ENCODE results near the gene PTCHD1.

Gene PTCHD1

DNA sequence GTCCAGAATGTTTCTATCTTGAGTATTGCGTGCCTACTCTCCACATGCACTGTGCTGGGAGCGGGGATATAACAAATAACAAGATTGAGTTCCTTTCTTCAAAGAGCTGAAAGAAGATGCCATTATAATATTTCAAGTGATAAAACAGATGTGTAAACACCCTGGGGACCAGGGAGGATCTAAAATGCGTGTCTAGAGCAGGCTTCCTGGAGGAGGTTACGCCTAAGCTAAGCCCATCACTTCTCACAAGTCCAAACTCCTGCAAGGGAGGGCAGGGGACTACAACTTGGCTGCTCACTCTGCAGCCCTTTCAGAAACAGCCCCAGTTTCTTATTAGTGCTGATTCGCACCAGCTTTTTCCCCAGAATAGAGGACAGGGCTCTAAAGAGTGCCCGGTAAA is 21.5 kb downstream of the PTCHD1 start:
- no peak for DNase-seq (ENCODE audit: low spot score)

DNA sequence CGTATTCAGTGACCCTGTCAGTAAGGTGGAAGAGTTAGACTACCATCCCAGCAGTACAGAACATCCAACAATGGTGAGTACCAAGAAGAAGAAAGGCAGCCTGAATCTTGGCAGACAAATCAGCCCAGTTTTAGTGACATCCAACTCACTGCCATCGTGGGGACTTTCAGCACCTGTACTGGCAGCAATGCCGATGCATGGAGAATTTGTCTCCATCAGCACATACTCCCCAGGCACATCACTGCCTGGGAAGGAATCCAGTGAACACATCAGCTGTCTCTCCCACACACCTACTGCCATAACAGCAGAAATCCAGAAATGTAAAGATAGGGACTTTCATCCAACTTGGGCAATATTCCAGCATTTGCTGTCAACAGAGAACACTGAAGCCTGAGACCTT is 29.8 kb downstream of the PTCHD1 start:
- no peak for DNase-seq (ENCODE audit: low spot score)

DNA sequence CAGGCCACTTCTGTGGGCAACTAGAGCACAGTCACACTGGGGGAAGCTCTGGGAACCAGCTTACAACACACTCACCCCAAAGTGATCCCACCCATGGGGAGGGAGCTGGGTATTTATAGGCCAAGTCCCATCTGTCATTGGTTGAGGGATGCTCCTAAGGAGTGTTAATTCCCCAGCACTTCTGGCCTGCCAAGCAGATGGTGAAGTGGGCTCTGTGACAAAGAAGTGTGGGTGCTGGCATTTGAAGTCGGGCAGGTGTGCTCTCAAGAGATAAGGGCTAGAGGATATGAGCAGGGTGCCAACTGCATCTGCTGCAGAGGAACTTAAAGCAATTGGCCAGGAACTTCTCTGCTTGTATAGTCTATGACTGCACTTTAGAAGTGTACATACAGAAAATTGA is 30.9 kb downstream of the PTCHD1 start:
- no peak for DNase-seq (ENCODE audit: low spot score)

DNA sequence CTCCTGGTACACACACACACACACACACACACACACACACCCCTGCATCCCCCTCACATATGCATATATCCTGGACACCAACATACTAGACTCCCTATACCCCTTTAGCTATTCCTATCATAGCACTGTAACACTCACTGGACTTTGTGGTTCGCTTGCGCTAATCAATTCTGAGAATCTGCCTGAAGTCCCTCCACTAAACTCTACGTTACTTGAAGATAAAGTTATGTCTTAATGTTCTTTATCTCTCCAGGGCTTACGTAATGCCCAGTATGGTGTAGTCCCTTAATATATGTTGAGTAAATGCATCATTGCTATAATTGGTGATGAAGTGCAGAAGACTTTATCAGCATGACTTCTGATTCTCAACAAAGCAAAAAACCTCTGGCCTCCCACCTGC is 32.3 kb downstream of the PTCHD1 start:
- no peak for DNase-seq (ENCODE audit: low spot score)

DNA sequence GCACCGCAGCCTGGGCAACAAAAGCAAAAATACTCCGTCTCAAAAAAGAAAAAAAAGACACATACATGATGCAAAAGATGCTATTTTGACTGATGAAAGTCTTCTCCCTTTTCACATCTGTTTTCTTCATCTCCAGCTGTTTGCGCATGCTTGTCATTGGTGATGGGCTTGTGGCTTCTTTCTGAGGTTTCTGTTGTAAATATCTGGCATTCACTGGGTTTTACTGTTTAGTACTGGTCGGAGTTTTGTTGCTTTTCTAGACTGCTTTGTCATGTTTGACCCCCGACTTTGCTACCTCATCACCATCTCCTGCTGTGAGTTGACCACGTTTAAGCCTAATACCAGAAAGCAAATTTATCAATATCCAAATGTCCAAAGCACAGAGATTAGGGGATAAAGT is 34.4 kb downstream of the PTCHD1 start:
- no peak for DNase-seq (ENCODE audit: low spot score)

DNA sequence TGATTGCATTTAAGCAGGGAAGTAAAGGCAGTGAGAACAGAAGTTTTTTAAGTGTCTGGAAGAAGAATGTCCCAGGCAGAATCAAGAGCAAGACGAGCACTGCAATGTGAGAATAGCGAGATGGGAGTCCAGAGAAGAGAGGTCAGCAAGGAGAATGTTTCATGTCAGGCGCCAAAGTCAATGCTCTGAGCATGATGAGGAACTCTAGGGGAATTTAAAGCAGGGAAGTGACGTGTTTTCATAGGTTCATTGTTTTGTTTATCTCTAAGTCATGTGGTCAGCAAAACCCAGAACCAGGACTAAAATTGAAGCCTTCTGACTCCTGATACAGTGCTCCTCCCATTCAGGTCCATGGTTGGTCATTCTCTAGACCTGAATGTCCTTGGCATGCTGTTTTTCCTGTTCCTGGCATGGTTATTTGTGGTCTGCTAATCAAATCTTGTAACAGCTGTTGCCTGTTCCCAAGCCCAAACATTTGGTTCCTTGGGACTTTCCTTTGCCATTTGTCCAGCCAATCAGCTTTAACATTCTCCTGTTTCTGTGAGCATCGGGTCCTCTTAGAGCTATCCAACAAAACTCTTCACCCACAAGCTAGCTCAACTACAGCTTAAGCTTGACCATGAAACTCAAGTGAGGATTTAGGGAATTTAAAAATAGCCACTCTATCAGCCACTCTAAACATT is 37.7 kb downstream of the PTCHD1 start:
- no peak for DNase-seq (ENCODE audit: low spot score)

DNA sequence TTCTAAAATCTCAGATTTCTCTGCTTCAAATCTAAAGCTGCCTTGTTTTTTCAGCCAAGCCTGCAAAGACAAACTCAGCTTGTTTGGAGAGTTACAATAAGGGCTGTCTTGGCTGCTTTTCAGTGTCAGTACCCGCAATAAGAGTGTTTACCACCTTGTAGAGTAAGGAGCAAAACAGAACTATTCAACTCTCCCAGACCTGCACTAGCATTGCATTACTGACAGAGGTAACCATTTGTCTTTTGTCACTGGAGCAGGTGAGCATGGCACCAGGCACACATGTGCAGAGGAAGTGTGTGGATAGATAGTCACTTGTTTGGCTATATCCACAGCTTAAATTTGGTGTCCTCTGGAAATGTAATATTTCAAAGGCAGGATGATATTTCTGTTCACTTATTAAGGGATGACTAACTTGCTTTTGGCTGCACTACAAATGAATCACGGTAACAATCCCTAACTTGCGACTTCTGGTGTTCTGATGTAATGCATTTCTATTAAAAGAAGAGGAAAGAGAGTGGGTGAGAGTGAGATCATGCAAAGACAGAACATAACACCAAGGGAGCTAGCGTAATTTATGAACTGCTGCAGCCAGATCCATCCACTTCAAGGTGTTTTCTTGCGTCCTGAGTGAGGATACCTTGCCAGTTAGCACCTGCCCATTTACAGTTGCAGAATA is 38.6 kb downstream of the PTCHD1 start:
- DNase-seq (ENCODE audit: low spot score), result no peak

DNA sequence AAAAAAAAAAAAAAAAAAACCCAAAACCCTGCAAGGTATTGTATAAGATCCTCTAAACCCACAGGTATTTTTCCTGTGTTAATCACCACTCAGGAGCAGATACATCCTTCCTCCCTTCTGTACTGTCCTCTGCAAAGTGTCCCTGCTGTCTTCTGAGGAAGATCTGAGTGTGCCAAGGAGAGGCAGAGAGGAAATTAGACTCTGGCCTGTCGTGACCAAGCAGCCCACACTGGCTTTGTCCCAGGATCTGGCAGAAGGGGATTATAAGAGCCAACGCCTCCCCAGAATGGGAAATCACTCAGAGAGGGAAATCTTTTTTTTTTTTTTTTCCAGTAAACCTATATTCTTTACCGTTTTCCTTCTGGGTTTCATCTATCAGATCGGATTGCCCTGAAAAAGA is 39.6 kb downstream of the PTCHD1 start:
- no peak for DNase-seq (ENCODE audit: low spot score)

DNA sequence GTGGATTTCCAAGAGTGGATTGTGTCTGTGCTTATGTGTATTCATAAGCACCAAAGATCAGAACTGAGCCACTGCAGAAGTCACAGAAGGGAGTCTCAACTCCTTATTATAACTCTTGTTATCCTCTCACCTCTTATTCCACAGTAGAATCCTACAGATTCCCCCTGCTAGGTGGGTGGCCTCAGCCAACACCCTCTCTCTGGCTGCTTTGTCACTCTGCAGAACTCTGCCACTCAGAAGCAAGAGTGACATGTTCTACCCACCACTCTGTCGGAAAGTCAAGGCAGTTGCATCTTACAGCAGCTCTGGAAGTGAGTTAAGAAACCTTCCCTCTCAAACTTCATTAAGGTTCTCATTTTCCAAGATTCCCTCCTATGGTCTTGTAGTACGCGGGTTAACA is 41.9 kb downstream of the PTCHD1 start:
- no peak for DNase-seq (ENCODE audit: low spot score)

DNA sequence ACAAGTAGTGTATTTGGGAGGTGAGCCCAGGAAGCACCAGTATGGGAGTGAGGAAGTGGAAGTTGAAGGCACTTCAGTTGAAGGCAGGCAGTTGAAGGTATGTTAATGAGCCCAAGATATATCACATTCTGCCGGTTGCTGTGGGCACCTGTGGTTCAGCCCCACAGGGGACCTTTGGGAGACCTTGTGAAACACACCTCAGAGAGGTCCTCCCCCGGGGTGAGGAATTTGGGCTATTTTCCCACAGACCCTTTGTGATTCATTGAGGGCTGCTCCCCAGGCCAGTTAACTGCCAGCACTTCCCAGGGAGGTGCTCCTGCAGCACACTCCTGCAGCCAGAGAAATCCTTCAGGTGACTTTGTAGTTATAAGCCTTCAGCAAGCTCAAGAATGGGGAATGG is 45.9 kb downstream of the PTCHD1 start:
- no peak for DNase-seq (ENCODE audit: low spot score)

DNA sequence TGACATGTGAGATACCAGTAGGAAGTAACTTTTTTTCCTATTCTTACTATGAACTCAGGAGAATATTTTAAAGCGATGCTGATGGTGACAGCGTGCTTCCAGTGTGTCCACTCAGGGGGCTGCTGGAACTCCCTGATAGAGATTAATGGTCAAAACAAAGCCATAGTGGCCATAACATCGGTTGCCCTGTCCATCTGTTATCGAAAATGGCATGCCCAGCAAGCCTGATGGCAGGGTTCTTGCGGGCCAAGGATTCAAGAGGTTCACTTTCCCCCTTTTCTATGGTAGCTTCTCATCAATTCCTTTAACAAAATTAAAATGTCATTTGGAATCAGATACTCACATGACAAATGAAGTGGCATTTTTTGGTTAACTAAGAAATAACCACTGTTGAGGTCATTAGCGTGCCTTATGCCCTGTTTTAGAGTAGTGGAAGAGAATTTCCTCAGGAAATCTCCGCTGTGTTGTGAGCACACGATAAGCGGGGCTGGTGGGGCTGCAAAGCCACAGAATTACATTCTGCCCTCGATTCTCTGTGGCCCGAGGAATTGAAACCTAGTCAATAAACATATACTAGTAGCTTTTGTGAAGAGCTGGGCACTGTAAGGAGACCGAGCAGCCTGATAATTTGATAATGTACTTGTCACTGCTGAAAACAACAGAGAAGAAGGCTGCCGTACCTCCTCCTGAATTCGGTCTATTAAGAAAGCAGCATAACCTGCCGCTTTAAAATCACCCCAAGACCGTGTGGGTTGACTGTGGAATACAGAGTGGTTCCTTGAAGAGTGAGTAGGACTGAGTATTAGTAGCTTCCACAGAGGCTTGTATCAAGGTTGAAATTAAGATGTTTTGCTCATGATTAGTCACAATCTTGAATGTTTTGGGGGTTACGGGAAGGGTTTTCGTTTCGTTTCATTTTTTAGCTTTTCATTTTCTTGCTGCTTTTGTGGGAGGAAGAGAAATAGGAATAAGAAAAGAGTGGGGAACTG is 46.7 kb downstream of the PTCHD1 start:
- DNase-seq (ENCODE audit: low spot score), result no peak

DNA sequence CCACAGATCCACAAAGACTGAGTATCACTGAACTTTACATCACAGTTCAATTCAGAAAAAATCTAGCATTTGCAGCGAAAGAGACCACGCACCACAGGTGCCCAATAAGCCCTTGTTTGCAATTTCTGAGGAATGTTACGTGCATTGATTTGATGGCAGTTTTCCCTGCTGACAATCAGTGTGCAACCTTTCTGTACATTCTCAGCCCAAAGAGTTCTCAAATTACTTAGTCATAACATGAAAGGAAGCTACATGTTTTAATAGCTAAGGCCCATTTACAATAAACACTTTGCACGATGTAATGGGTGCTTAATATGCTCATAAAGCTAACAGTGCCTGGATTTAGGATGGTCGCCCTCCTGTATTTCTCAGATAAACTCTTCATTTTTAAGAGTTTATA is 47.9 kb downstream of the PTCHD1 start:
- no peak for DNase-seq (ENCODE audit: low spot score)

DNA sequence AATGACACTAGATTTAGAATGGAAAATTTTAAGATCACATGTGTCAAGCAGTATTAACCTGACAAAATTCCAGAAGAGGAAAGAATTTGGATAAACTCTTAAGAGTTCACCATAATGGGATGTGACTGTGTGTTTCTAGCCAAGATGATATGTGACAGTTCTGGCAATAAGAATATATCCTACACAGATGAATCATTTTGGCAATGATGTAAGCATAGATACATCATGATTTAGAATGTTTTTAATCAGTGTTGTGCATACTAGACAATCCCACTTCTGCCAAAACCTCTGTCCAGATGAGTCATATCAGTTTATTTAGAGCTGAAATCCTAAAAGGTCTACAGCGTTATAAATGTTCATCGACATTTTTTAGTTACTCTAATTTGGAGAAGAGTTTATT is 48.8 kb downstream of the PTCHD1 start:
- DNase-seq (ENCODE audit: low spot score), result no peak

DNA sequence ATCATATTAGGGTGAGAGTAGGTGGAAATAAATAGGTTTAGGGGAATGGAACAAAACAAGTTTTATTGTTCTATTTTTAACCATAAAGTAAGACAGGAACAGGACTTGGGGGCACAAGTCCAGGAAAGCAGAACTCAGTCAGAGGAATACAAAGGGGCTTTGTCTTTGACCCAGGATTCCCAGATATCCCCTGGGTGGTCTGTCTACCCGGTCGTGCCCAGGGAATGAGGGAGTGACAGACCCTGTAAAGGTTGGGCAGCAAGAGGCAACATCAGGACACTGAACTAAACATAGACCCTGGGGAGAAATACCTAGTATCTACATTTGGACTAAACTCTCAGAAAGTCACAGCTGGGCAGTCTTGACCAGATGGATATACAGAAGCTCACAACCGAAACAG is 50.6 kb downstream of the PTCHD1 start:
- no peak for DNase-seq (ENCODE audit: low spot score)

DNA sequence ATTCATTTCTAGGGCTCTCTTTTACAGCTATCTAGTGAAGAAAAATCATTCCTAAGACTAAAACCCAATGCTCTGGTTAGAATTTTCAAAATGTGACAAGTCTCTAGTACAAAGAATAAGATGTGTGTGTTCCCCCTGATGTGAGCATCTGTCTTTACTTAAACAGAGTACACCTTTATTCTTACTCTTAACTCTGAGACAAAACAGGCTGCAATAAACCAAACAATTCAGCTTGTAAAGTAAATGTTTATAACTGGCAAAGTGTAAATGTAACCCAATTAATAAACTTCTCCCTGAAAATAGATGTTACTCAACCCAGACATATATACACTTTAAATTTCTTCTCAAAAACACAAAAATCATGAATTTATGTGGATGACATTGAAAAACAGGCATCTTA is 51.6 kb downstream of the PTCHD1 start:
- no peak for DNase-seq (ENCODE audit: low spot score)

DNA sequence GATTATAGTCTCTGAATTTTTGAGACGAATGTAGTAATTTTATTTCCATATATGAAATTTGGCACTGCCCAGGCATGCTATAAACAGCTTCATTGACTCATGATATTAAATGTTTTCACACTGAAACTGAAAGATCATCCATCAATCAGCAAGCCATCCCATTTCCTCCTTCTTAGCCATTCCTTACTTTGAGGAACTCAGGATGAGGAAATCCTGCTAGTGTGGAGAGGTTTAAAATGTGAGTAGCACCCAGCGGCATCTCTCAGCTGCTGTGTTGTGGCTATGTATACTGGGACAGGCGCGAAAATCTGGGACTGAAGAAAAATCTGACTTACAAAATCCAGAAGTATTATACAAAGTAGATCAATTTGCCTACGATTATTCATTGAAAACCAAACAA is 52.1 kb downstream of the PTCHD1 start:
- no peak for DNase-seq (ENCODE audit: low spot score)

DNA sequence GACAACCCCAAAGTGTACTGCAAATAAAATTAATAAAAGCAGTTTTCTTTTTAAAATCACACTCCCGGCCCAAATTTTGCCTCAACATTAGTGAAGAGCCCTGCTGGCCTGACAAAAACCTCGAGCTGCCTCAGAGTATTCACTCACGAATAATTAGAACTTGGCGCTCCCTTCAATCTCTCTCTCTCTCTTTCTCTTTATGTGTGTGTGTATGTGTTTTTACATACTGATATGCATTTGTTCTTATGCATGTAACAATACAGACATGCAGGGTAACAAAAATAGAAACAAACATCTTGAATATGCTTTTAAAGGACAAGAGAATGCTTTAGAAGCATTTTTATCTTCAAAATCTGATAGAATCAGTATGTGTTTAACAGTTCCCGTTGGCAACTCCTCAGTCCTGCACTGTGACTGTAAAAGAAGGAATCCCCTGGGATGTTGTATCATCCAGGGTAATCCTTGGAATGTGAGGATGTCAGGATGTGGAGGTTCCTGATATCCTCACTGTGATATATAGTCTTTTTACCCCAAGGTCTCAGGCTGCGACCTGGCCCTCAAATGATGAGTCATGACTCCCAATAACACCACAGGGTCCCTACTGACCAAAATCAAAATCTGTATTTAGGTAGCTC is 53.0 kb downstream of the PTCHD1 start:
- no peak for DNase-seq (ENCODE audit: low spot score)

DNA sequence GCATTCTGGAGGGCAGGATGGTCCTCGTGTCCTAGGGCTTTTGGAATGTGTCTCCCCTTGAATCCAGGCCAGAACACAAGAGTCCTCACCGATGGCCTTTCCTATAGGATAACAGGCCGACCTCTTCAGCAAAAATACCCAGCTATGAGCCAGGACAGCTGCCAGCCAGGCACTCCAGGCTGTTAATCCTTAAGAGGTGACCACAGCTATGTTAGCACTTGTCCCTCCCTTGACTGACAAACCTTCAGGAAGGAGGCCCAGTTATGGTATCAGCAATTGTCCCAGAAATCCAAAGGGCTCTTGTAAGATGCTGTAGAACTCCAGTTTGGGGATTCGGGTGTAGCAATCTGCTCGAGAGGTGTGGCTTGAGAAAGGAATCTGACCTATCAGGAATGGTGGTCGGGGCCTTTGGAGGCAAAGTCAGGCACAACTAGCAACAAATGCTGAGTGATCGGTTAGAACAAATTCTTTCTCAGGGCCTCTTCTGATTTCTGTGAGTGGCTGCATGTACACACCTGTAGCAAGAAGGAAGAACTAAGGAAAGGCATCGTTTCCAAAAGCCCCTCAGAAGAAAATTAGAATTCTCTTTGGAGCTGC is 54.6 kb downstream of the PTCHD1 start:
- no peak for DNase-seq (ENCODE audit: low spot score)

DNA sequence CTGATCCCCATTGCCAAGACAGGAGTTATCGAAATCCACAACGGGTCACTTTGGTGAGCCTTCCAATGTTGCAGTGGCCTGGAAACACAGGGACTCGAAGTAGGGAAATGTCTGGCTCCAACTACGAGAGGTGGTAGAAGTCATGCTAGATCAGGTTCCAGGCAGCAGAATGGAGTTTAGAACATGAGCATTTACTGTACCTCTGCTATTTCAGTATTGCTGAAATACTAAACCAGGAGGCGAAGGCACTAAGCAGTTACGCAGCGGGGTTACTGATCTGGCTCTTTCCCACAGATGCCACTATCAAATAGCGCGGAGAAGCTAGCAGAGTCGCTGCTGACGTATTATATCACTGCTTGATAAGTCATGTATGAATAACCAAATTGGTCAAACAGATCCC is 56.3 kb downstream of the PTCHD1 start:
- DNase-seq (ENCODE audit: low spot score), result no peak

DNA sequence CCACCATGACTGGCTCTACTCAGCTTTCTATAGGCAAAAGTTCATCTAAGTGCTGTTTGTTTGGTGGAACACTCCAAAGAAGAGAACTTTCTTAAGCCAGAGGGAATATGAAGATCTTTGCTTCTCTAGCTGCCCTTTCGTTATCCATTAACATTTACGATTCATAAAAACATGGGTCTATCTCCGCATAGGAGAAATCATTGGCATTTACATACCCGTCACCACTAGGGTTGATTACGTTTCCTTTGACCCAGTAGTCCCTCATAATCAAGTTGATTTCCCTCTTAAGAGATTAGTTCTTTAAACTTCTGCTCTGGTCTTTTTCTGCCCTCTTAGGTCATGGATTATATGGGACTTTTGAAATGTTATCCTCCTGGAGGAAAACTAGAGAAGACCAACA is 57.5 kb downstream of the PTCHD1 start:
- DNase-seq (ENCODE audit: low spot score), result no peak

DNA sequence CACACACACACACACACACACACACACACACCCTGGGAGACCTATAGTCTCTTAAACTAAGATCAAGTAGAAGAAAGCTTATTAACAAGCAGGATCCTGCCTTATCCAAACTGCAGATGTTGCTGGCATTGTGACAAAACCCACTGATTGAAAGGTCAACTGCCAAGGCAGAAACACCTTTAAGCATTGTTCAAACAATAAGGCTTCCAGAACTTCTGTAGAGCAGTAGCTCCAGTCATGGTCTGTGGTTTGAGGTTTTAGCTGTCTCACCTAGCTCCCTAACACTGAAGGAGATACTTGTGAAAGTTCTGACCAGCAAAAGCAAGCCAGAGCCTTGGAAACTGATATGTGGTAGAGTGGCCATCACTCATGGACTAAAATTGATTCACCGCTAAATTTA is 59.8 kb downstream of the PTCHD1 start:
- DNase-seq (ENCODE audit: low spot score), result no peak

DNA sequence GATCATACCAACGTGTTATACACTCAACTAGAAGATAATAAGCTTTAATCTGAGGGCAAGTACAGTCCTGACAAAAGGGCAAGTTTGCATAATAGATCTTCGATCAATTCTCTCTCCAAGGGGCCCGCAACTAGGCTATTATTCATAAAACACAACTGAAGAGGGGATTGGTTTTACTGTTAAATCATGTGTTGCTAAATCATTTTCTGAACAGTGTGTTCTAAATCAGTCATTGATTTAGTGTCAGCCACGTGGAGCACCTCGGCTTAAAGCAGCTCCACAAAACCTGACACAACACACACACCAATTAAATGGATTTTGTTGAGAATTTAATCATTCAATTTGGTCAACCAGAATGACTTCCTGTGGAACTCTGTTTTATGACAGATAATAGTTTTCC is 61.6 kb downstream of the PTCHD1 start:
- DNase-seq (ENCODE audit: low spot score), result no peak

All from CD4-positive, alpha-beta T cell treated with Interleukin-2 at 100 ng/mL for 4 hours (primary cell).